Tibial nerve (tissue), 4 donors: ENCODE results near the gene MRPL16. TPM values are rescaled to one million over a fixed set of nuclear protein-coding genes. Genes with fewer than 3 reads are reported as not detected.
"Not testable (repeated sequence)": the region's sequence is repeated elsewhere in the genome, so short reads cannot be mapped to it uniquely, and the experiment has no call there.

ENCODE experiments used
- DNase-seq, 2 donors: peaks; one replicate each; pipeline ENCODE4 v3.0.0-alpha.2; 2019; ENCODE audit warnings: low spot score in 2 of 2
- H3K27ac ChIP-seq, 4 donors: fragments of 200-600 bp; sonication (generic) in 3 of 4; one replicate each; pipeline ENCODE4 v1.5.1; 2017 to 2019; ENCODE audit warnings: mild to moderate bottlenecking in 1 of 4
- H3K27me3 ChIP-seq, 2 donors: fragments of 200-600 bp; sonication (generic) in 1 of 2; one replicate each; pipeline versions ENCODE4 v1.5.1 to v1.6.0; 2017 to 2019
- H3K36me3 ChIP-seq, 3 donors: fragments of 200-600 bp; sonication (generic); one replicate each; pipeline ENCODE4 v1.5.1; 2018 to 2019
- H3K4me1 ChIP-seq, 4 donors: fragments of 200-600 bp; sonication (generic) in 3 of 4; one replicate each; pipeline ENCODE4 v1.5.1; 2017 to 2019
- H3K4me3 ChIP-seq, 4 donors: fragments of 200-600 bp; sonication (generic) in 3 of 4; one replicate each; pipeline ENCODE4 v1.5.1; 2017 to 2019; ENCODE audit warnings: mild to moderate bottlenecking in 1 of 4, moderate library complexity in 1 of 4
- H3K9me3 ChIP-seq, 4 donors: fragments of 200-600 bp; sonication (generic) in 3 of 4; one replicate each; pipeline ENCODE4 v1.5.1; 2017 to 2019
- CTCF ChIP-seq, 5 experiments: fragments of 200-600 bp in 3 of 5; fragments of 450-650 bp in 2 of 5; sonication (generic) in 3 of 5; IDR thresholded peaks; one replicate each; pipeline ENCODE4 v1.5.1; 2016 to 2019; ENCODE audit warnings: antibody characterized with exemption in 5 of 5, mild to moderate bottlenecking in 3 of 5, moderate library complexity in 2 of 5
- EP300 ChIP-seq, 2 donors: sonication (generic); formaldehyde crosslinking; IDR thresholded peaks; one replicate each; pipeline ENCODE4 v1.6.1; 2017; ENCODE audit warnings: antibody characterized with exemption in 2 of 2, mild to moderate bottlenecking in 1 of 2
- POLR2A ChIP-seq, 2 donors: fragments of 450-650 bp; IDR thresholded peaks; one replicate each; pipeline ENCODE4 v1.6.1; 2017; ENCODE audit warnings: antibody characterized with exemption in 2 of 2, mild to moderate bottlenecking in 2 of 2, moderate library complexity in 2 of 2
- WGBS, 2 donors: methylation state at CpG; one replicate each; pipeline ENCODE4 v1.1.5; 2018; 5-methylcytosine and 5-hydroxymethylcytosine counted together
- total RNA-seq, 4 donors: library from RNA; depleted of rRNA; stranded (reverse); fragments of >200 nt; gene quantifications; one replicate each; pipeline ENCODE4 v1.1.0, GENCODE V29; 2016

Gene MRPL16
- total RNA-seq, 4 donors from 2014 or later = 30.0 to 41.0 (median 32.9) TPM

GRCh38 chr11:59849129-59849528, 38.6 kb upstream of the MRPL16 start:
- H3K9me3 ChIP-seq = no peaks in the 10 kb centered on the region
- no peak overlapping the region for H3K27ac ChIP-seq
- no peaks in the 10 kb centered on the region for H3K4me1 ChIP-seq
- no peaks in the 10 kb centered on the region for H3K27me3 ChIP-seq
- DNase-seq = no peak
- TF ChIP-seq EP300 (IDR thresholded peaks at IDR 0.05) = no peak
- no peak for TF ChIP-seq CTCF (IDR thresholded peaks at IDR 0.05)
- no peak for TF ChIP-seq POLR2A (IDR thresholded peaks at IDR 0.05)
- no peaks in the 10 kb centered on the region for H3K36me3 ChIP-seq
- WGBS, 2 donors = 19 to 34% methylated on average over 2 of the region's 2 CpGs
- no peak overlapping the region for H3K4me3 ChIP-seq

- DNase-seq, H3K9me3 ChIP-seq, H3K36me3 ChIP-seq, H3K4me3 ChIP-seq, H3K27me3 ChIP-seq, H3K4me1 ChIP-seq, H3K27ac ChIP-seq: not testable (repeated sequence)
- 90 to 94% methylated on average over 6 of the region's 6 CpGs for WGBS, 2 donors
These were observed 37.9 kb upstream of the MRPL16 start for GRCh38 chr11:59848439-59848838.

GRCh38 chr11:59847626-59848025, 37.0 kb upstream of the MRPL16 start:
- H3K27ac ChIP-seq = no peak overlapping the region
- H3K4me1 ChIP-seq = no peaks in the 10 kb centered on the region
- no peaks in the 10 kb centered on the region for H3K9me3 ChIP-seq
- no peaks in the 10 kb centered on the region for H3K27me3 ChIP-seq
- H3K36me3 ChIP-seq = no peaks in the 10 kb centered on the region
- TF ChIP-seq POLR2A (IDR thresholded peaks at IDR 0.05) (no peak), EP300 (IDR thresholded peaks at IDR 0.05) (no peak), CTCF (IDR thresholded peaks at IDR 0.05) (no peak)
- WGBS, 2 donors = 83 to 85% methylated on average over 3 of the region's 3 CpGs
- no peak for DNase-seq
- no peak overlapping the region for H3K4me3 ChIP-seq

- H3K4me1 ChIP-seq = no peaks in the 10 kb centered on the region
- no peak for DNase-seq
- WGBS, 2 donors = 65 to 66% methylated on average over 5 of the region's 5 CpGs
- H3K27me3 ChIP-seq = no peaks in the 10 kb centered on the region
- no peak overlapping the region for H3K4me3 ChIP-seq
- no peak overlapping the region for H3K27ac ChIP-seq
- no peaks in the 10 kb centered on the region for H3K9me3 ChIP-seq
- H3K36me3 ChIP-seq = no peaks in the 10 kb centered on the region
- TF ChIP-seq CTCF (IDR thresholded peaks at IDR 0.05) (no peak), POLR2A (IDR thresholded peaks at IDR 0.05) (no peak), EP300 (IDR thresholded peaks at IDR 0.05) (no peak)
These were observed 36.0 kb upstream of the MRPL16 start for GRCh38 chr11:59846556-59846955.

- H3K27me3 ChIP-seq = no peaks in the 10 kb centered on the region
- H3K4me3 ChIP-seq = no peak within 1 kb of the TSS
- no peak for DNase-seq
- no peak within 1 kb of the TSS for H3K27ac ChIP-seq
- H3K36me3 ChIP-seq = no peaks in the 10 kb centered on the region
- TF ChIP-seq POLR2A (IDR thresholded peaks at IDR 0.05) = no peak
- no peak for TF ChIP-seq EP300 (IDR thresholded peaks at IDR 0.05)
- no peak for TF ChIP-seq CTCF (IDR thresholded peaks at IDR 0.05)
- H3K4me1 ChIP-seq = no peaks in the 10 kb centered on the region
- H3K9me3 ChIP-seq = no peaks in the 10 kb centered on the region
- 79 to 81% methylated on average over 4 of the region's 4 CpGs for WGBS, 2 donors
These were observed 34.8 kb upstream of the MRPL16 start, which contains the start of gene CBLIF for GRCh38 chr11:59845399-59845798. Gene CBLIF (minus strand): TSS chr11:59845499. CDS start chr11:59845453, 46 bp downstream.

- H3K9me3 ChIP-seq = no peaks in the 10 kb centered on the region
- H3K36me3 ChIP-seq = no peaks in the 10 kb centered on the region
- H3K4me3 ChIP-seq = no peak overlapping the region
- H3K4me1 ChIP-seq = no peaks in the 10 kb centered on the region
- no peak for TF ChIP-seq CTCF (IDR thresholded peaks at IDR 0.05)
- no peak for TF ChIP-seq POLR2A (IDR thresholded peaks at IDR 0.05)
- no peak for TF ChIP-seq EP300 (IDR thresholded peaks at IDR 0.05)
- H3K27me3 ChIP-seq = no peaks in the 10 kb centered on the region
- DNase-seq = no peak
- 58 to 62% methylated on average over 12 of the region's 12 CpGs for WGBS, 2 donors
- no peak overlapping the region for H3K27ac ChIP-seq
These were observed 31.7 kb upstream of the MRPL16 start for GRCh38 chr11:59842316-59842715.
